ENCODE results near the gene GPC6. TPM values are rescaled to one million over a fixed set of nuclear protein-coding genes. Genes with fewer than 3 reads are reported as not detected.

The GPC6 gene
- total and polyA plus RNA-seq, 9 of the 15 experiments (the other 6 are each of a cell fraction or from before 2014, with no cell fraction given), result under 0.01 to 0.20 (median 0.01) TPM; not detected in 4

DNA sequence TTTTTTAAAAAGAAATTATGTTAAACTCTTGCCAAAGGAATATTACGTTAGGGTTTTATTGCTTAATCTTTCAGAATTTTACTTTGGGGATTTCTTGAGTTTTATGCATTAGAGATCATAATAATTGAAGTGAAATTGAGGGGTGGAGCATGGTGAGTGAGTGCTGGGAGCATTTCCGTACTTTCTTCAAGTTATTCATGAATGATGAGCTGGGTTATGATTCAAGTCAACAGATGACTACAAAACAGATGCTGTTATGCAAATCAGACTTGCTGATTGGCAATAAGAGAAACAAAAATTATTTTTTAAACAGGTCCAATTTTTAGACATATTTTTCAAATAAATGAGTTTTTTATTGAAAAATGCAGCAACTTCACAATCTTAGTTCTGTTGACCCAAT lies 748.6 kb downstream of the GPC6 start:
- TF ChIP-seq RBM17 (IDR thresholded peaks at IDR 0.05; ENCODE audit: borderline replicate concordance, low read depth, low read length), result no peak
- TF ChIP-seq NFIC (IDR thresholded peaks at IDR 0.05), result no peak
- TF ChIP-seq SNIP1 (IDR thresholded peaks at IDR 0.05; ENCODE audit: low read depth), result no peak
- TF ChIP-seq, protein P1, sequence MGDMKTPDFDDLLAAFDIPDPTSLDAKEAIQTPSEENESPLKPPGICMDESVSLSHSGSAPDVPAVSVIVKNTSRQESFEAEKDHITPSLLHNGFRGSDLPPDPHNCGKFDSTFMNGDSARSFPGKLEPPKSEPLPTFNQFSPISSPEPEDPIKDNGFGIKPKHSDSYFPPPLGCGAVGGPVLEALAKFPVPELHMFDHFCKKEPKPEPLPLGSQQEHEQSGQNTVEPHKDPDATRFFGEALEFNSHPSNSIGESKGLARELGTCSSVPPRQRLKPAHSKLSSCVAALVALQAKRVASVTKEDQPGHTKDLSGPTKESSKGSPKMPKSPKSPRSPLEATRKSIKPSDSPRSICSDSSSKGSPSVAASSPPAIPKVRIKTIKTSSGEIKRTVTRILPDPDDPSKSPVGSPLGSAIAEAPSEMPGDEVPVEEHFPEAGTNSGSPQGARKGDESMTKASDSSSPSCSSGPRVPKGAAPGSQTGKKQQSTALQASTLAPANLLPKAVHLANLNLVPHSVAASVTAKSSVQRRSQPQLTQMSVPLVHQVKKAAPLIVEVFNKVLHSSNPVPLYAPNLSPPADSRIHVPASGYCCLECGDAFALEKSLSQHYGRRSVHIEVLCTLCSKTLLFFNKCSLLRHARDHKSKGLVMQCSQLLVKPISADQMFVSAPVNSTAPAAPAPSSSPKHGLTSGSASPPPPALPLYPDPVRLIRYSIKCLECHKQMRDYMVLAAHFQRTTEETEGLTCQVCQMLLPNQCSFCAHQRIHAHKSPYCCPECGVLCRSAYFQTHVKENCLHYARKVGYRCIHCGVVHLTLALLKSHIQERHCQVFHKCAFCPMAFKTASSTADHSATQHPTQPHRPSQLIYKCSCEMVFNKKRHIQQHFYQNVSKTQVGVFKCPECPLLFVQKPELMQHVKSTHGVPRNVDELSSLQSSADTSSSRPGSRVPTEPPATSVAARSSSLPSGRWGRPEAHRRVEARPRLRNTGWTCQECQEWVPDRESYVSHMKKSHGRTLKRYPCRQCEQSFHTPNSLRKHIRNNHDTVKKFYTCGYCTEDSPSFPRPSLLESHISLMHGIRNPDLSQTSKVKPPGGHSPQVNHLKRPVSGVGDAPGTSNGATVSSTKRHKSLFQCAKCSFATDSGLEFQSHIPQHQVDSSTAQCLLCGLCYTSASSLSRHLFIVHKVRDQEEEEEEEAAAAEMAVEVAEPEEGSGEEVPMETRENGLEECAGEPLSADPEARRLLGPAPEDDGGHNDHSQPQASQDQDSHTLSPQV (IDR thresholded peaks at IDR 0.05), result no peak
- TF ChIP-seq FOXK2 (conservative IDR thresholded peaks at IDR 0.05 in 1 of 2, IDR thresholded peaks at IDR 0.05 in 1 of 2; ENCODE audit: low read depth in 2 of 2), result no peak
- no peak for TF ChIP-seq PHF21A (IDR thresholded peaks at IDR 0.05; ENCODE audit: borderline replicate concordance, low read depth)
- TF ChIP-seq NUFIP1 (IDR thresholded peaks at IDR 0.05; ENCODE audit: partially characterized antibody), result no peak
- TF ChIP-seq CREM (IDR thresholded peaks at IDR 0.05; ENCODE audit: low read depth), result no peak
- TF ChIP-seq TEAD2 (tag; IDR thresholded peaks at IDR 0.05), result no peak
- TF ChIP-seq, protein P2, sequence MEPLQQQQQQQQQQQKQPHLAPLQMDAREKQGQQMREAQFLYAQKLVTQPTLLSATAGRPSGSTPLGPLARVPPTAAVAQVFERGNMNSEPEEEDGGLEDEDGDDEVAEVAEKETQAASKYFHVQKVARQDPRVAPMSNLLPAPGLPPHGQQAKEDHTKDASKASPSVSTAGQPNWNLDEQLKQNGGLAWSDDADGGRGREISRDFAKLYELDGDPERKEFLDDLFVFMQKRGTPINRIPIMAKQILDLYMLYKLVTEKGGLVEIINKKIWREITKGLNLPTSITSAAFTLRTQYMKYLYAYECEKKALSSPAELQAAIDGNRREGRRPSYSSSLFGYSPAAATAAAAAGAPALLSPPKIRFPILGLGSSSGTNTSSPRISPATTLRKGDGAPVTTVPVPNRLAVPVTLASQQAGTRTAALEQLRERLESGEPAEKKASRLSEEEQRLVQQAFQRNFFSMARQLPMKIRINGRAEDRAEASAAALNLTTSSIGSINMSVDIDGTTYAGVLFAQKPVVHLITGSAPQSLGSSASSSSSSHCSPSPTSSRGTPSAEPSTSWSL (CRISPR knock-in tag; IDR thresholded peaks at IDR 0.05; ENCODE audit: borderline replicate concordance), result no peak
- ATAC-seq (no peak), FAIRE-seq (no peak), DNase-seq (ENCODE audit: extremely low read depth in 1 of 4, low spot score in 3 of 4) (no peak)
- POLR2A ChIA-PET, result no interaction called here
- CTCF ChIA-PET (ENCODE audit: low intra/inter-chr PET ratio), result no interaction called here
- no peak overlapping the region for H2AFZ ChIP-seq (ENCODE audit: low read depth, low read length)
- H3K36me3 ChIP-seq (ENCODE audit: control insufficient read depth, insufficient read depth, low read length), result no peaks in the 10 kb centered on the region
- H3K27me3 ChIP-seq (ENCODE audit: control insufficient read depth in 2 of 2, insufficient read depth in 2 of 2, low read length in 2 of 2), result no peaks in the 10 kb centered on the region
- H3K4me1 ChIP-seq (replicated peaks in 1 of 2; ENCODE audit: control insufficient read depth in 2 of 2, insufficient read depth in 2 of 2, low read length in 2 of 2), result no peaks in the 10 kb centered on the region
- BruUV-seq (replicated peaks), result no TSS peak
- H3K4me3 ChIP-seq, result no peak overlapping the region
- in situ Hi-C loops (cut with MboI) (no loop called here), intact Hi-C loops (cut with micrococcal nuclease) (no loop called here)
- H3K9ac ChIP-seq (ENCODE audit: insufficient read depth in 1 of 2, low read depth in 2 of 2, low read length in 2 of 2), result no peak overlapping the region
- no peak overlapping the region for H3K27ac ChIP-seq (ENCODE audit: extremely low read depth, low read depth, low read length)
- H4K20me1 ChIP-seq (replicated peaks; ENCODE audit: control insufficient read depth, insufficient read depth, low read length), result no peaks in the 10 kb centered on the region
- 0% methylated on average over 2 of the region's 2 CpGs for WGBS (ENCODE audit: insufficient coverage, low coverage, missing lambda C conversion rate)
- H3K79me2 ChIP-seq (ENCODE audit: control insufficient read depth, insufficient read depth, low read length), result no peaks in the 10 kb centered on the region
- no peaks in the 10 kb centered on the region for H3K9me1 ChIP-seq (ENCODE audit: control insufficient read depth, insufficient read depth, low read length)
- no peak overlapping the region for H3K4me2 ChIP-seq (ENCODE audit: insufficient read depth, low read length)
- no peaks in the 10 kb centered on the region for H3K9me3 ChIP-seq (replicated peaks; ENCODE audit: control insufficient read depth, insufficient read depth, low read depth, low read length)
